Spleen (tissue), 10 donors: Measurements from ENCODE around the gene MYL3. TPM values are rescaled to one million over a fixed set of nuclear protein-coding genes. Genes with fewer than 3 reads are reported as not detected.

Experiments
- polyA plus RNA-seq, 3 donors: library from polyadenylated mRNA; stranded (reverse); fragments of 200-250 nt; gene quantifications; one replicate each; pipeline ENCODE4 v1.2.1, GENCODE V29; 2013
- total RNA-seq, 7 donors: library from RNA; depleted of rRNA in 3 of 7; stranded (reverse); fragments of >200 nt in 3 of 7; fragmentation: NEBNext Ultra II Directional in 4 of 7; extraction: Animal tissue kit (Norgen Biotek cat#: 25700) in 4 of 7; gene quantifications; one replicate each; pipeline versions ENCODE4 v1.1.0 to v1.2.1, GENCODE V29; 2016 to 2021
- donor health status: healthy with polysubstance abuse.
- donor health status: DM: no; HTN: no; CAD: no; lungs with moderate emphysema.
- donor health status: DM: no; HTN: no; CAD: no.
- donor health status: Bipolar disorder and iron deficiency.
- donor health status: healthy.
- donor health status: DM: no; HTN: no; CAD: no.
- donor health status: DM: yes; HTN: yes; CAD: no.

Gene MYL3
- total and polyA plus RNA-seq, 10 donors, result 1.9 to 16.2 (median 6.0) TPM

Other genes starting within 250 kb of the MYL3 start
- gene ALS2CL, start 169.8 kb downstream of the MYL3 start, total RNA-seq, result 10 to 100 TPM; 16.3 to 45.7 (median 29.8) TPM
- 10 to 100 TPM in 2 of 3 donors, 1 to 10 TPM in 1; 7.9 to 61.2 (median 34.9) TPM for gene ALS2CL, start 169.8 kb downstream of the MYL3 start, polyA plus RNA-seq
- gene TMIE, start 162.1 kb downstream of the MYL3 start, total RNA-seq, result 1 to 10 TPM in 2 of 7 donors, under 1 TPM in 3, not detected in 2; 0.23 to 1.6 (median 0.74) TPM
- under 1 TPM; 0.48 to 0.77 (median 0.61) TPM for gene TMIE, start 162.1 kb downstream of the MYL3 start, polyA plus RNA-seq
- under 1 TPM in 2 of 7 donors, not detected in 5; 0.14 to 0.34 TPM for gene PRSS50, start 145.6 kb downstream of the MYL3 start, total RNA-seq
- gene PRSS50, start 145.6 kb downstream of the MYL3 start, polyA plus RNA-seq, result not detected
- gene PTH1R, start 14.3 kb upstream of the MYL3 start, total RNA-seq, result 10 to 100 TPM in 6 of 7 donors, 1 to 10 TPM in 1; 5.1 to 38.7 (median 21.9) TPM
- gene PTH1R, start 14.3 kb upstream of the MYL3 start, polyA plus RNA-seq, result 100 to 1,000 TPM in 1 of 3 donors, 10 to 100 TPM in 2; 61.8 to 190 (median 67.1) TPM
- 10 to 100 TPM; 36.5 to 71.4 (median 54.7) TPM for gene CCDC12, start 113.3 kb upstream of the MYL3 start, total RNA-seq
- gene CCDC12, start 113.3 kb upstream of the MYL3 start, polyA plus RNA-seq, result 100 to 1,000 TPM in 2 of 3 donors, 10 to 100 TPM in 1; 93.5 to 124 (median 105) TPM
- 100 to 1,000 TPM; 101 to 271 (median 162) TPM for gene NBEAL2, start 116.2 kb upstream of the MYL3 start, total RNA-seq
- 100 to 1,000 TPM in 2 of 3 donors, 10 to 100 TPM in 1; 44.0 to 126 (median 119) TPM for gene NBEAL2, start 116.2 kb upstream of the MYL3 start, polyA plus RNA-seq